GM03348 (cell line): ENCODE results near the gene EP300.
"Not testable (repeated sequence)": the region's sequence is repeated elsewhere in the genome, so short reads cannot be mapped to it uniquely, and the experiment has no call there.

Experiments
- DNase-seq: peaks from one replicate; pipeline ENCODE4 v3.0.0; 2012; ENCODE audit warnings: low spot score

The EP300 gene

DNA sequence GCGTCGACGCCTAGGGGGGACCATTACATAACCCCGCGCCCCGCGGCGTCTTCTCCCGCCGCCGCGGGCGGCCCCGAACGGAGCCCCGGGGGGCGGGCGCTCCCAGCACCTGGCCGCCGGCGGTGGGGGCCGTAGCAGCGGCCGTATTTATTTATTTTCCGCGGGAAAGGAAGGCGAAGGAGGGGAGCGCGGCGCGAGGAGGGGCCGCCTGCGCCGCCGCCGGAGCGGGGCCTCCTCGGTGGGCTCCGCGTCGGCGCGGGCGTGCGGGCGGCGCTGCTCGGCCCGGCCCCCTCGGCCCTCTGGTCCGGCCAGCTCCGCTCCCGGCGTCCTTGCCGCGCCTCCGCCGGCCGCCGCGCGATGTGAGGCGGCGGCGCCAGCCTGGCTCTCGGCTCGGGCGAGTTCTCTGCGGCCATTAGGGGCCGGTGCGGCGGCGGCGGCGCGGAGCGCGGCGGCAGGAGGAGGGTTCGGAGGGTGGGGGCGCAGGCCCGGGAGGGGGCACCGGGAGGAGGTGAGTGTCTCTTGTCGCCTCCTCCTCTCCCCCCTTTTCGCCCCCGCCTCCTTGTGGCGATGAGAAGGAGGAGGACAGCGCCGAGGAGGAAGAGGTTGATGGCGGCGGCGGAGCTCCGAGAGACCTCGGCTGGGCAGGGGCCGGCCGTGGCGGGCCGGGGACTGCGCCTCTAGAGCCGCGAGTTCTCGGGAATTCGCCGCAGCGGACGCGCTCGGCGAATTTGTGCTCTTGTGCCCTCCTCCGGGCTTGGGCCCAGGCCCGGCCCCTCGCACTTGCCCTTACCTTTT, at the start of gene EP300:
TSS of gene EP300 (plus strand) at position 570 of the 795 bp plus-strand sequence. CDS start 413 bp downstream, outside the sequence.
- DNase-seq = peak; percentile 90

DNA sequence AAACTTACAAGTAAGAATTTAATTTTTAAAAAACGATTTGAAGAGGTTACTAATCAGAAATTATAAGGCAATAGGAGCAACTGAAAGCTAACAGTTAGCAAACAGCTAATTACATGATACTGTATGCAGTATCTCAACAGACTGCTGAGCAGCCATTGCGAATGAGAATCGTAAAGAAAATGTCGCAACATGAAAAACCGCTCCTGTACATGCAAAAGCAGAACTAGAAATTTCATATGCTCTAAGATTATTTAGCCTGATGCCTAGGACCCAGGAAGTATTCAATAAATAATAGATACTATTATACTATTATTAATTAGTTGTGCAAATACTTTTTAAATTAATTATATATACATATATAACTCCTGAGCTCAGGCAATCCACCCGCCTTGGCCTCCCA, 48.7 kb upstream of the EP300 start:
- DNase-seq = no peak

DNA sequence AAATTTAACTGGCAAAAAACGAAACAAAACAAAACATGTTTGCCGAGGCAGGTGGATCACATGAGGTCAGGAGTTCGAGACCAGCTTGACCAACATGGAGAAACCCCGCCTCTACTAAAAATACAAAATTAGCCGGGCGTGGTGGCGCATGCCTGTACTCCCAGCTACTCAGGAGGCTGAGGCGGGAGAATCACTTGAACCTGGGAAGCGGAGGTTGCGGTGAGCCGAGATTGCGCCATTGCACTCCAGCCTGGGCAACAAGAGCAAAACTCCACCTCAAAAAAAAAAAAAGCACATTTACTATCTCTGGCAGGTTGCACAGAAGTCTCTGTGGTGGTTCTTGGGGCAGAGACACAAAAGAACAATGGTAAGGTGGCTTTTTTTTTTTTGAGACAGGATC, 46.8 kb upstream of the EP300 start:
- not testable (repeated sequence) for DNase-seq

DNA sequence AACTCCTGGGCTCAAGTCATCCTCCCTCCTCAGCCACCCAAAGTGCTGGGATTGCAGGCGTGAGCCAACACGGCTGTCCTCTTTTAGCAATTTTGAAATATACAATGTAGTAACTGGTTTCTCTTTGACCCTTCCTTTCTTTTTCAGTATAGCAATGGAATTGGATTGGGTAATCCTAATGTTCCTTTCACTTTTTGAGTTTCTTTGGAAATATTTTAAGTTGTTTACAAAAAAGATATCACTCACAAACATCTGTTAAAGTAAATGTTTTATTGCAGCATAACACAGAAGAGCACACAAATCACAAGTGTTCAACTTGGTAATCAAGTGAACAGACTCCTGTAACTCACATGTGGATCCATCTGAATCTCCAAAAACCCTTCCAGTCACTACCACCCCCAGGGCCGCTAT, 44.6 kb upstream of the EP300 start:
- DNase-seq = no peak

DNA sequence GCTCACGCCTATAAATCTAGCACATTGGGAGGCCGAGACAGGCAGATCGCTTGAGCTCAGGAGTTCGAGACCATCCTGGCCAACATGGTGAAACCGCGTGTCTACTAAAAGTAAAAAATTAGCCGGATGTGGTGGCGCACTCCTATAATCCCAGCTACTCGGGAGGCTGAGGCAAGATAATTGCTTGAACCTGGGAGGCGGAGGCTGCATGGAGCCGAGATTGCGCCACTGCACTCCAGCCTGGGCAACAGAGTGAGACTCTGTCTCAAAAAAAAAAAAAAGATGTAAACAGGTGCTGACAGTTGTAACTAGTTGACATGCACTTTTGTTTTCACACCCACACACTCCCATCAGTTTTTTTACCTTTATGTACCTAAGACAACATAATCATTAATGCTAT, 44.0 kb upstream of the EP300 start:
- DNase-seq = not testable (repeated sequence)

DNA sequence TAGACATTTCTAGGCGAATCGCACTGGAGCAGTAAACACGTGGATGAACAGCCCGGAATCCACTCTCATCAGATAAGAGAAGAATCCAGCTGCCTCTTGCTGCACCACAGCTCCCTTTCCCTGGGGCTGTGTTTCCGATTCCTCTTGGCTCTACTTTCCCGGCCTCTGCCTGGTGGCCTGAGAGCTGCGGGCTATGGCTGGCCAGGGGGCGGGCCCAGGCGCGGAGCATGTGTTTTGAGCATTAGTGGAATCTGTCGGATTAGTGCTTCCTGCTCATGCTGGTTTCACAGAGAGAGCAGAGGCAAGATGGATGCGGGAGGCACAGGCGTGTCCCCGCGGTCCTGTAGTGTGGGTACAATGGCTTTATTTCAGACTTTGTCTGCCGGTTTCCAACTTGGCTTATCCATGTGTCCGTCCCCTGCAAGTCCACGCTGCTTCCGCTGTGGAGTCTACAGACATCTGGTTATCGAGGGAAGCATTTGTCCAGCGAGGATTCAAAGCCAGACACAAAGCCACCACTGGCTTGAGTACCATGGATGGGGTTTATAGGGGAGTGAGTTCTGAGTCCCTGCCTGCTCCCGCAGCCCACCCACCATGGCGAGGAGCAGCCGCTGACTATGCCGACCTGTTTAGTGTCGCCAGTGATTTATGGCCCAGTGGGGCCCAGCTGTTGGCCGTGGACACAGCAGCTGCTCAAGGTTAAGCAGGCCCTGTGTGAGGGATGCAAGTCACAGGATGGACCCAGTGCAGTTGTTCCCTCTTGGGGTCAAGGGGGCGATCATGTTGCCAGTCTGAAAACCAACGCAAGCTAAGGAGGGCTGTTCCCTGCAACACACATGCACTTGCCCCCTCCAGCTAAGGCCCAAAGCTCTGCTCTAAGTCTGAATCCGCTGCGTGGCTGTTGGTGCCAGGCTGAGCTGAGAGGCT, 43.3 kb upstream of the EP300 start:
- DNase-seq = peak; percentile 92

DNA sequence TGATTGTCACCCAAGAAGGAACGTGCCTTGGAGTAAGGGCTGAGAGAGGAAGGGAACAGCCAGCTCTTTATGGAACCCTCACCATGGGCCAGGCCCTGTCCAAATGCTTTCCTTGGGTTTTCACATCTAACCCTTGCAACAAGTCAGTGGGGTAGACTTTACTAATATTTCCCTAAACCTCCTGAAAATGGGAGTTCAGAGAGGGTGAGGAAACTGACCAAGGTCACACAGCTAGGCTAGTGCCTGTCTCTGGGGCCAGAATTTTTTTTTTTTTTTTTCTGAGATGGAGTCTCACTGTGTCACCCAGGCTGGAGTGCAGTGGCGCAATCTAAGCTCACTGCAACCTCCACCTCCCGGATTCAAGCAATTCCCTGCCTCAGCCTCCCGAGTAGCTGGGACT, 42.6 kb upstream of the EP300 start:
- DNase-seq = not testable (repeated sequence)

DNA sequence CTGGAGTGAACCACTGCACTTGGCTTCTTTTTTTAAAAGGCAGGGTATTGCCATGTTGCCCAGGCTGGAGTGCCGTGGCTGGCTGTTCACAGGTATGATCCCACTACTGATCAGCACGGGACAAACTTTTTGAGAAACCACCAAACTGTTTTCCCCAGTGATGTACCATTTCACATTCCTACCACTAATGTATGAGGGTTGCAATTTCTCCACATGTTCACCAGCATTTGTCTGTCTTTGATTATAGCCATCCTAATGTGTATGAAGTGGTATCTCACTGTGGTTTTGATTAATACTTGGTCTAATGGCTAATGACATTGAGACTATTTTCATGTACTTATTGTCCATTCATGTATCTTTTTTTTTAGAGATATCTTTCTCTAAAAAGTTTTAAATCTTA, 41.5 kb upstream of the EP300 start:
- no peak for DNase-seq

DNA sequence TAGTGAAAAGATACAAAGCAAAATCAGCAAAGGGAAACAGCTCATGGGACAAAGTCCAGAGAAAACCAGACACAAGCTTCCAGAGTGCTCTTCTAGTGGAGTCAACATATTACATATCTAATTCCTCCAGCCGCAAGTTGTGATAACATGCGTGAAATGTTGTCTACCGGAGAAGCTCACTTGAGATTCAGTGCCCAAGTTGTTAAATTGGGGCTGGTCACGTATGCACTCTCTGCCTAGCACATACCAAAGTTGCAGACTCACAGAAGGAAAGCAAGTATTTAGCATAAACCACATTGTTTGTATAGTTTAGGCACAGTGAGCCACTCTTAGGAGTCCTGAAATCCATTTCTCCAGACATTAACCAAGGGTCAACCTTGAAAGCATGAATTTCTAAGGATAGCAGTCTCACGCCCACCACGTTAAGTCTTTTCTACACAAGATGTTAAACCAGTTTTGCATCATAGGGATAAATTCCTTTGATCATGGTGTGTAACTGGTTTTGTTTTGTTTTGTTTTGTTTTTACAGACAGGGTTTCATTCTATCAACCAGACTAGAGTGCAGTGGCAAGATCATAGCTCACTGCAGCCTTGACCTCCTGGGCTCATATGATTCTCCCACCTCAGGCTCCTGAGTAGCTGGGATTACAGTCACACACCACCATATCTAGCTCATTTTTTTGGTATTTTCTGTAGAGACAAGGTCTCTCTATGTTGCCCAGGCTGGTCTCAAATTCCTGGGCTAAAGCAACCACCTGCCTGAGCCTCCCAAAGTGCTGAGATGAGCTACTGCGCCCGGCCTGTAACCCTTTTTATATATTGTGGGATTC, 39.5 kb upstream of the EP300 start:
- DNase-seq = no peak

DNA sequence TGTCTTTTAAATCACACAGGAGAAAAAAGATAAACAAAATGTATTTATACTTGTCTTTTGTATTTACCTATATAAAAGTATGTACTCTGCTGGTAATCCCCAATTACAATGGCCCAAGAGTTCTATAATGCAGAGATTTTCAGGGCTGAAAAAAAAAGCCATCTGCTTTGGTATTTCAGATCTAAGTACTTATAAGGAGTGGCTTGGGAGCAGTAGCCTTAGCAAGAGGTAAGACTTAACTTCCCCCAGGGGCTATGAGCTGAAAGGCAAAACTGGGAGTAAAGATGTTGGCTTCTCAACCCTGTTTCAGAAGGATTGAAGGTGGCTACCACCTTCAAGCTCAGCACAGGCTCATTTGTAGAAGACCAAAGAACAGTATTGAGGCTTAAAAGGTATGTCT, 35.3 kb upstream of the EP300 start:
- DNase-seq = no peak

DNA sequence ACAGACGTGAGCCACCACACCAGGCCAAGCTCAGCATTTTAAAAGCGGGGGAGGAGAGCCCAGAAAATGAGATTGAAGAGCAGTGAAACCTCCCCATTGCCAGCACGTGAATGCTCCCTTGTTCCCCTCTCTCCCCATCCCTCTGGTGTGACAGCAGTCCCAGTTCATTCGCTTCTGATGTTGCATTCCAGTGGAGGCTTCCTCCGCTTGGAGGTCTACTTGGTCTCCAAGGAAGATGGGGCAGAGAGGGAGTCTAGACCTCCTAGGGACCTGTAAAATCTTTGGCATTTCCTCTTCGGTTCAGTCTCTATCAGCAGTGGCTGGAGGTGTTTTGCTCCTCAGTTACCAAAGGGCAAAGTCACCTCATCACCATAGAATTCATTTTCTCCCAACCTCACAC, 30.2 kb upstream of the EP300 start:
- DNase-seq = no peak

DNA sequence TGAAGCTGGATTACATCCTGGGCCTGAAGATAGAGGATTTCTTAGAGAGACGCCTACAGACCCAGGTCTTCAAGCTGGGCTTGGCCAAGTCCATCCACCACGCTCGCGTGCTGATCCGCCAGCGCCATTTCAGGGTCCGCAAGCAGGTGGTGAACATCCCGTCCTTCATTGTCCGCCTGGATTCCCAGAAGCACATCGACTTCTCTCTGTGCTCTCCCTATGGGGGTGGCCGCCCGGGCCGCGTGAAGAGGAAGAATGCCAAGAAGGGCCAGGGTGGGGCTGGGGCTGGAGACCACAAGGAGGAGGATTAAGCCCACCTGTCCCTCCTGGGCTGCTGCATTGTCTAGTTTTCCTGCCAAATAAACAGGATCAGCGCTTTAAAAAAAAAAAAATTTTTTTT, 28.1 kb upstream of the EP300 start:
- not testable (repeated sequence) for DNase-seq

DNA sequence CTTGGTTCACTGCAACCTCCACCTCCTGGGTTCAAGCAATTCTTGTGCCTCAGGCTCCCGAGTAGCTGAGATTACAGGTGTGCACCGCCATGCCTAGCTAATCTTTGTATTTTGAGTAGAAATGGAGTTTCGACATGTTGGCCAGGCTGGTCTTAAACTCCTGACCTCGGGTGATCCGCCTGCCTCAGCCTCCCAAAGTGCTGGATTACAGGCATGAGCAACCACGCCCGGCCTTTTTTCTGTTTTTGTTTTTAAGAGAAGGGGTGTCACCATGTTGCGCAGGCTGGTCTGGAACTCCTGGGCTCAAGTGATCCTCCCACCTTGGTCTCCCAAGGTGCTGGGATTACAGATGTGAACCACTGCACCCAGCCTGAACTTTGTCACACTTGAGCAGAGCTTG, 26.1 kb upstream of the EP300 start:
- DNase-seq = not testable (repeated sequence)

DNA sequence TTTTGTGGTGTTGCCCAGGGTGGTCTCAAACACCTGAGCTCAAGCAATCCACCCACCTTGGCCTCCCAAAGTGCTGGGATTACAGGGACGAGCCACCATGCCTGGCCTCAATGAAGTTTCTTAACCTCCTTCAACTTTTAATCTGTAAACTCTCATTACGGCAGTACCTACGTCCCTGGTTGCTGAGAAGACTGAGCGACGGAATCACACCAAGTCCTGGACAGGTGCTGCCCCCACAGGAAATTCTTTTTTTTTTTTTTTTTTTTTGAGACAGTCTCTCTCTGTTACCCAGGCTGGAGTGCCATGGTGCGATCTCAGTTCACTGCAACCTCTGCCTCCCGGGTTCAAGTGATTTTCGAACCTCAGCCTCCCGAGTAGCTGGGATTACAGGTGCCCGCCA, 24.4 kb upstream of the EP300 start:
- DNase-seq = not testable (repeated sequence)

DNA sequence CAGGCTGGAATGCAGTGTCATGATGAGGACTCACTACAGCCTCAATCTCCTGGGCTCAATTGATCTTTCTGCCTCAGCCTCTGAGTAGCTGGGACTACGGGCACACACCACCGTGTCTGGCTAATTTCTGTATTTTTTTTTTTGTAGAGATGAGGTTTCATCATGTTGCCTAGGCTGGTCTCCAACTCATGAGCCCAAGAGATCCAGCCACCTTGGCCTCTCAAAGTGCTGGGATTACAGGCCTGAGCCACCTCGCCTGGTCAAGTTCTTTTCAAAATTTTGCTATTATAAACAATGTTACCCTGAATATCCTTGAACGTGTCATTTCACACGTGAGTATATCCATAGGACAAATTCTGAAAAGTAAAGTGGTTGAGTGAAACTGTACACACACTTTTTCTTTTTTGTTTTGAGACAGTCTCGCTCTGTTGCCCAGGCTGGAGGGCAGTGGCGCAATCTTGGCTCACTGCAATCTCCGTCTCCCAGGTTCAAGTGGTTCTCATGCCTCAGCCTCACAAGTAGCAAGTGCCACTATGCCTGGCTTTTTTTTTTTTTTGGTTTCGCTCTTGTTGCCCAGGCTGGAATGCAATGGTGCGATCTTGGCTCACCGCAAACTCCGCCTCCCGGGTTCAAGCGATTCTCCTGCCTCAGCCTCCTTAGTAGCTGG, 21.6 kb upstream of the EP300 start:
- DNase-seq = no peak

DNA sequence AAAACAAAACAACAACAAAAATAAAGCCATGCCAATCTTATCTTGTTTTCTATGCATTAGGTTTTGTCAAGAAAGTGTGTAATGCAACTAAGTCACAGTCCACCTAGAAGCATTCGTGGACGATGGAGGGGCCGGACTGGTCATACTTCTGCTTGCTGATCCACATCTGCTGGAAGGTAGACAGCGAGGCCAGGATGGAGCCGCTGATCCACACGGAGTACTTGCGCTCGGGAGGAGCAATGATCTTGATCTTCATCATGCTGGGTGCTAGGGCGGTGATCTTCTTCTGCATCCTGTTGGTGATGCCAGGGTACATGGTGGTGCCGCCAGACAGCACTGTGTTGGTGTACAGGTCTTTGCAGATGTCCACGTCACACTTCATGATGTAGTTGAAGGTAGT, 18.3 kb upstream of the EP300 start:
- no peak for DNase-seq

DNA sequence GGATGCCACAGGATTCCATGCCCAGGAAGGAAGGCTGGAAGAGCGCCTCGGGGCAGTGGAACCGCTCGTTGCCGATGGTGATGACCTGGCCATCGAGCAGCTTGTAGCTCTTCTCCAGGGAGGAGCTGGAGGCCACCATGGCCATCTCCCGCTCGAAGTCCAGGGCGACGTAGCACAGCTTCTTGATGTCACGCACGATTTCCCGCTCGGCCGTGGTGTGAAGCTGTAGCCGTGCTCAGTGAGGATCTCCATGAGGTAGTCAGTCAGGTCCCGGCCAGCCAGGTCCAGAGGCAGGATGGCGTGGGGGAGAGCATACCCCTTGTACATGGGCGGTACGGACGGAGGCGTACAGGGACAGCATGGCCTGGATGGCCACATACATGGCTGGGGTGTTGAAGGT, 17.9 kb upstream of the EP300 start:
- no peak for DNase-seq

DNA sequence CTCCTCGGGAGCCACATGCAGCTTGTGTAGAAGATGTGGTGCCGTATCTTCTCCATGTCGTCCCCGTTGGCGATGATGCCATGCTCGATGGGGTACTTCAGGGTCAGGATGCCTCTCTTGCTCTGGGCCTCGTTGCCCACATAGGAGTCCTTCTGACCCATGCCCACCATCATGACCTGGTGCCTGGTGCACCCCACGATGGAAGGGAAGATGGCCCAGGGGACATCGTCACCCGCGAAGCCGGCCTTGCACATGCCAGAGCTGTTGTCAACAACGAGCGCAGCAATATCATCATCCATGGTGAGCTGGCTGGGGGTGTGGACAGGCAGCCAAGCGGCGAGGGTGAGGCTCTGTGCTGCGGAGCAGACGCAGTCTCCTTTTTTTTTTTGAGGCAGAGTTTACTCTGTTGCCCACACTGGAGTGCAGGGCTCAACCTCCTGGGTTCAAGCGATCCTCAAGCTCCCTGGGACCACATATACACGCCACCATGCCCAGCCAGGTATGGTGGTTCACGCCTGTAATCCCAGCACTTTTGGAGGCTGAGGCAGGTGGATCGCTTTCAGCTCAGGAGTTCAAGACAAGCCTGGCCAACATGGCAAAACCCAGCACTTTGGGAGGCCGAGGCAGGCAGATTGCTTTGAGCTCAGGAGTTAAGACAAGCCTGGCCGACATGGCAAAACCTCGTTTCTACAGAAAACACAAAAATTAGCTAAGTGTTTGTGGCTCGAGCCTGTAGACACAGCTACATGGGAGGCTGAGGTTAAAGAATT, 17.3 kb upstream of the EP300 start:
- DNase-seq = no peak

DNA sequence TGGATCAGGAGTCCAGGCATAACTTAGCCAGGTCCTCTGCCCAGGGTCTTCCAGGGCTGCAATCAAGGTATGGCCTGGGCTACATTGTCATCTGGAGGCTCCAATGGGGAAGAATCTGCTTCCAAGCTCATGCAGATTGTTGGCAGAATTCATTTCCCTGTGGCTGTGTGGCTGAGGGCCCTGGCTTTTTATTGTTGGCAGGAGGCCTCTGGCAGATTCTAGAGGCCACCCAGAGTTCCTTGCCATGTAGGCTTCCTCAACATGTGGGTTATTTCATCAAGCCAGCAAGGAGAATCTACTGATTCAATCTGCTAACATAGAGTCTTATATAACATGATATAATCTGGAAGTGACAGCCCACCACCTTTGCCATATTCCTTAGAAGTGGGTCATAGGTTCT, 16.4 kb upstream of the EP300 start:
- DNase-seq = no peak

DNA sequence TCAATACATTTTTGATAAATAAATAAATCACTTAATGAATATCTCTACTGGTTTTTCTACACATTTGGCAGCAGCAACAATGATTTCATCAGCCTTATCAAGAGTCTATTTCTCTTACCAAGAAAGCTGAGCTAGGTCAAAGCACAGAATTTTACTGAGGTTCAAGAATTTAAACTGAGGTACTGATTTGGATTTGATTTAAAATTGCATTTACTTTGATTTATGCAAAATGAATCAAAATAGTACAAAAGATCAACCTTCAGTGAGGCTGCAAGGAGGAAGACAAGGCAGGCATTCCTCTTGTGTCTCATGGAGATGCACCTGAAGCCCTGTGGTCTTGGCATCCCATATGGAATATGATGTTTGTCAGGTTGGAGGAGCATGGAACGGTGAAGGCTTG, 15.5 kb upstream of the EP300 start:
- DNase-seq = no peak

DNA sequence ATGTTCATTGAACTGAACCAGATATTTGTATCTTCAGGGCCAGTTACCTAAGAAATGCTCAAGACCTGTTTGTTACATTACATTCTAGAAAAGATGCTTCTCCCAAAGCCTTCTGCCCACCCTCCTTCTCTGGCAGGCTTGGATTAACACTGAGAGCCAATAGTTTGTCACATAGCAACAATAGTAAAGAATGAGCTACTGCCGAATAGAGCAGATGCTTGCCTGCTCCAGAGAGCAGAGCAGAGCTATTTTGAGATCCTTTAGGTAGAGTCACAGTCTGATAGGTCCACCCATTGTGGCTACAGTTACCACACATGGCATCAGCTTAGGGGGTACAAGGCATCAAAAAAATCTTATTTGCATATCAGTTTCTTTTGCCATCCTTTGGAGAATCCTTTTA, 13.5 kb upstream of the EP300 start:
- DNase-seq = no peak
